Cerebellar nuclear complex (tissue), 1 donor: ENCODE results near the gene DDX6.
A peak's percentile ranks its signal among the peaks of the same experiment; 100 is the strongest.
"Not testable (repeated sequence)": the region's sequence is repeated elsewhere in the genome, so short reads cannot be mapped to it uniquely, and the experiment has no call there.

Source experiments
- DNase-seq, 2 experiments: peaks; one replicate each; lab custom pipeline; 2025; lab: John Stamatoyannopoulos, UW

The DDX6 gene, protein sequence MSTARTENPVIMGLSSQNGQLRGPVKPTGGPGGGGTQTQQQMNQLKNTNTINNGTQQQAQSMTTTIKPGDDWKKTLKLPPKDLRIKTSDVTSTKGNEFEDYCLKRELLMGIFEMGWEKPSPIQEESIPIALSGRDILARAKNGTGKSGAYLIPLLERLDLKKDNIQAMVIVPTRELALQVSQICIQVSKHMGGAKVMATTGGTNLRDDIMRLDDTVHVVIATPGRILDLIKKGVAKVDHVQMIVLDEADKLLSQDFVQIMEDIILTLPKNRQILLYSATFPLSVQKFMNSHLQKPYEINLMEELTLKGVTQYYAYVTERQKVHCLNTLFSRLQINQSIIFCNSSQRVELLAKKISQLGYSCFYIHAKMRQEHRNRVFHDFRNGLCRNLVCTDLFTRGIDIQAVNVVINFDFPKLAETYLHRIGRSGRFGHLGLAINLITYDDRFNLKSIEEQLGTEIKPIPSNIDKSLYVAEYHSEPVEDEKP

DNA sequence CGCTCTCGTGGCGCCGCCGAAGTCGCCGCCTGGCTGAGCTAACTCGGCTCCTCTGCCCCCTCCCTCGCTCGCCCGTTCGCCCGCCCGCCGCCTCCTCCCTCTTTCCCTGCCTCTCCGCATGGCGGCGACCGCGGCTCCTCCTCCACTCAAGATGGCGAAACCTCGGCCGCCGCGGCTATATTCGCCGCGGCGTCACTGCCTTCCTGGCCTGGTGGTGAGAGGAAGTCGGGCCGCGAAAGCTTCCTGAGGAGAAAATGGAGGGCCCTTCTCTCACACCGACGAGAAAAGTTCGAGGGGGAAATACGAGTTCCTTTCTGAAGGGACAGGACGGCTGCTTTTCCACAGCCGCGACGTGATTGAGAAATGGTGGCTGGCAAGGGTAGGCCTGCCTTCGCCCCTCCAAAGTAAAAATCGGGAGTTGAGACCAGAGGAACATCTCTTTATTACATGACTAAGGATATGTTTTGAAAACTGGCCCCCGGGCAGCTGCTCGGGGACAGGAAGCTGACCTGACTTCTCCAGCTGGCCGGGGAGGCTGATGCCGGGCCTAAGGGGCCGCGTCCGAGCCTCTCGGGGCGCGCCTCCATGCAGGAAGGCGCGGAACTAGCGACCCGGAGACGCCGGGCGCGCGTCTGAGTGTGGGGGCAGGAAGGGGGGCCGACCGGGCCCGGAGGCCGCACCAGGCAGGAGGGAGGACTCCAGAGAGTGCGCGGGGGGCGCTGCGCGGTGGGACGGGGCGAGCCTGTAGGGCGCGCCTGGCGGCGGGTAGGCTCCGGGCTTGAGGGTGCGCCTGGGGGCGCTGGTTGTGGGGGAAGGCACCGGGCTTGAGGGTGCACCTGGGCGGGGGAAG lies at the start of gene DDX6:
Gene DDX6, minus strand, starts transcription at position 54 of the 850 bp plus-strand sequence. CDS start 4,913 bp downstream, outside the sequence.
- peak in 1 of 2 experiments; percentile 65 for DNase-seq

DNA sequence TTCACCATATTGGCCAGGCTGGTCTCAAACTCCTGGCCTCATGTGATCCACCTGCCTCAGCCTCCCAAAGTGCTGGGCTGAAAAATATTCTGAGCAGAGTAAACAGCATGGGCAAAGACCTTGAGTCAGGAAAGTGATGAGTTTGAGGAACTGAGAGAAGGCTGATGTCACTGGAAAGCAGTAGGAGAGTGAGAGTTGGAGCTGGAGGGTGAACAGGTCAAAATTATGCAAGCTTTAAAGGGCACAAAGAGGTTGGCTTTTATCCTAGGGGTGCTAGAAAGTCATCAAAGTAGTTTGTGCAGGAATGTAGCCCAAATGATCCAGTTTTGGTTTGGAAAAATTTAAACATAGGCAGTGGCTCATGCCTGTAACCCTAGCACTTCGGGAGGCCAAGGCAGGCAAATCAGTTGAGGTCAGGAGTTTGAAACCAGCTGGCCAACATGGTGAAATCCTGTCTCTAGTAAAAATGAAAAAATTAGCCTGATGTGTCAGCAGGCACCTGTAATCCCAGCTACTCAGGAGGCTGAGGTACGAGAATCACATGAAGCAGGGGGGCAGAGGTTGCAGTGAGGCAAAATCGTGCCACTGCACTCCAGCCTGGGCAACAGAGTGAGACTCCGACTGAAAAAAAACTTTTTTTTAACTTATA lies 48.1 kb upstream of the DDX6 start:
- no peak for DNase-seq

DNA sequence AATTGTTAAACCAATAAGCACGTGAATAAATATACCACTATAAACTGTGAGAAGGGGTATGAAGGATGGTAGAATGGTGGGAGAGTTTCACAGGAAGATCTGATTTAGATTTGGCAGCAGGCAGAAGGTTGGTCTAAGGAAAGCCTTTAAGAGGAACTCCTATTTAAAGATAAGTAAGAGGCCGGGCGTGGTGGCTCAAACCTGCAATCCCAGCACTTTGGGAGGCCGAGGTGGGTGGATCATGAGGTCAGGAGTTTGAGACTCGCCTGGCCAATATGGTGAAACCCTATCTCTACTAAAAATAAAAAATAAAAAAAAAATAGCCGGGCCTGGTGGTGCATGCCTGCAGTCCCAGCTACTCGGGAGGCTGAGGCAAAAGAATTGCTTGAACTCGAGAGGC lies 46.9 kb upstream of the DDX6 start:
- DNase-seq = no peak

DNA sequence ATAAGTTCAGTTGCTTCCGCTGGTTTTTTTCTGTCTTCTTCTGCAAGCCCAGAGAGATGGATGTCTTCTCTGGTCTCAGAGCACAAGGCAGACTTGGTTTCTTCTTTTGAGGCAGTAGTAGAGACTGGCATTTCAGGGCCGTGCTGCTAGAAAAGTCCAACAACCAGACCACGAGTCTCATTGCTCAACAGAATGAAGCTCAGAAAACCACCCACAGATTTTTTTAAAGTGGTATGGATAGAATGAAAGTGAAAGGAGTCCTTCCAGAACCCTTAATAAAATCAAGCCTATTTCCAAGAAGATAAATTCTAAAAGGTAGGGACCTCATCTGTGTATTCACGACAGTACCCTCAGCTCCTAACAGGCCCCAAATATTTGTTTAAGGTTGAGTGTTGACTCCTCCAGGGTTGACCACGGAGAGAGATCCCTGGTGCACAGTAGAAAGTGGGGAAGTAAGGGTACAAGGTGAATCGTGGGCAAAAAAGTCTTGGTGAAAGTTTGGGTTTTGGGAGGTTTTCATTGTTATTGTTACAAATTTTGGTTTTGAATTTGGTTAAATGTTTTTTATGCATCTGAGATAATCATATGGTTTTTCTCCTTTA lies 43.6 kb upstream of the DDX6 start:
- no peak for DNase-seq

DNA sequence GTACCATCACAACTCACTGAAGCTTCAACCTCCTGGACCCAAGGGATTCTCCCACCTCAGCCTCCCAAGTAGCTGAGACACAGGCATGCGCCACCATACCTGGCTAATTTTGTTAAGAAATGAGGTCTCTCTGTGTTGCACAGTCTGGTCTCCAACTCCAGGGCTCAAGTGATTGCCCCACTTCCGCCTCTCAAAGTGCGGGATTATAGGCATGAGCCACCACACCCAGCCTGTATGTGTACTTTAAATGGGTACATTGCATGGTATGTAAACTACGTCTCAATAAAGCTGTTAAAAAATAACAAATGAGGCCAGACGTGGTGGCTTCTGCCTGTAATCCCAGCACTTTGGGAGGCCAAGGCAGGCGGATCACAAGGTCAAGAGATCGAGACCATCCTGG lies 36.2 kb upstream of the DDX6 start:
- DNase-seq = no peak

DNA sequence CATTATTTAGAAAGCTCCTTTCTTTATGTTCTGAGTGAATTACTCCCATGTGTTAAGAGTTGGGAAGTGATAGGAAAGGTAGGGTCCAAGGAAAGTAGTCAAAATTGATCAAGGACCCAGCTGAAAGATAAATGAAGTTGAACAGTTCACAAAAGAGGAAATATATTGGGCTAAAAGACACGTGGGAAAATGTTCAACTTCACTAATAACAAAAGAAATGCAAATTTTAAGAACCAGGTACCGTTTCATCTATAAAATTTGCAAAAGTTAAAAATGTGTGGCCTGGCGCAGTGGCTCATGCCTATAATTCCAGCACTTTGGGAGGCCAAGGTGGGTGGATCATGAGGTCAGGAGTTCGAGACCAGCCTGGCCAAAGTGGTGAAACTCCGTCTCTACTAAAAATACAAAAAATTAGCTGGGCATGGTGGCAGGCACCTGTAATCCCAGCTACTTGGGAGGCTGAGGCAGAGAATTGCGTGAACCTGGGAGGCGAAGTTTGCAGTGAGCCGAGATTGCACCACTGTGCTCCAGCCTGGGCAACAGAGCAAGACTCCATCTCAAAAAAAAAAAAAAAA lies 32.1 kb upstream of the DDX6 start:
- not testable (repeated sequence) for DNase-seq

DNA sequence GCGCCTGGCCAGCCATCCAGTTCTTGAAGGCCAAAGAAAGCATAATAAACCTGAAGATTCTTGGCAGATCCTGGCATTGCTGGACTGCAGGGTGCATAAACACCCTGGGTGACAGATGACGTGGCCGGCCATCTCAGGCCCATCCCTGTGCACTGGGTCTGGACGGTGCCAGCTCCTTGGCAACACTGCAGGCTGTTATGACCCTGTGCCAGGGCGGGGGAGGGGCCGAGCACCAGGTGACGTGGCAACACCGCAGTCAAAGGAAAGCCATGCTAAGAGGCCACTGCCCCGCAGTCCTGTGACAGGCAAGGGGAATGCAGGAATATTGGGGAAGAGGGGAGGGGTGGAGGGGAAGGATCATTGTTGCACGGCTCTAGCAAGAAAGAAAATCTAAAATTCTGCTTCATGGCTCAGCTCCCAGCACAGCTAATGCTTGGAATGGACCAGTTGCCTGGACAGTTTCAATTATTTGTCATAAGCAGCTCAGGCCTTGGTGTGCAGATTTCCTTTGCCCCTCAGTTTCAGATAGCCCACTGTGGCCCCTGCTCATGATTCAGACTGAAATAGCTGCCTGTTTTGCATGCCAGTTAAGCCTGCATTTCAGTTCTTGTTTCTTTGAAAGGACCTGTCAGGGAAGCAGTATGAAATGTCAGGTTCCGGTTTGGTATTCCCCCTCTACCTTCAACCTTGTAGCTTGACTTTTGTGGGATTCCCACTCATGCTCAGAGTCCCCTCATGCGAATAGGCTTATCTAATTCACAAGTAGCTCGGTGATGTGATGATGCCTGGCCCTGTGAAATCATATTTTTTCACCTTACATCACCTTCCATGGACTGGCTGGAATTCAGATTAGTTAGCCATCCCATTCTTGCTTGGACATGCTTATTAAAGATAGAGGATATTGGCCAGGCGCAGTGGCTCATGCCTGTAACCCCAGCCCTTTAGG lies 29.7 kb upstream of the DDX6 start:
- DNase-seq = peak; percentile 92 to 94

DNA sequence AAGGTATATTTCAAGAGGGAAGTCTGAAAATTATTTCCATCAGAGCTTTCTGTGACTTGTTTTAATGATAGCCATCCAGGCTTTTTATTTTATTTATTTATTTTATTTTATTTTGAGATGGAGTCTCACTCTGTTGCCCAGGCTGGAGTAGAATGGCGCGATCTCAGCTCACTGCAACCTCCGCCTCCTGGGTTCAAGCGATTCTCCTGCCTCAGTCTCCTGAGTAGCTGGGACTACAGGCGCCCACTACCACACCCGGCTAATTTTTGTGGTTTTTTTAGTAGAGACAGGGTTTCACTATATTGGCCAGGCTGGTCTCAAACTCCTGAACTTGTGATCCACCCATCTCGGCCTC lies 29.0 kb upstream of the DDX6 start:
- DNase-seq = not testable (repeated sequence)

DNA sequence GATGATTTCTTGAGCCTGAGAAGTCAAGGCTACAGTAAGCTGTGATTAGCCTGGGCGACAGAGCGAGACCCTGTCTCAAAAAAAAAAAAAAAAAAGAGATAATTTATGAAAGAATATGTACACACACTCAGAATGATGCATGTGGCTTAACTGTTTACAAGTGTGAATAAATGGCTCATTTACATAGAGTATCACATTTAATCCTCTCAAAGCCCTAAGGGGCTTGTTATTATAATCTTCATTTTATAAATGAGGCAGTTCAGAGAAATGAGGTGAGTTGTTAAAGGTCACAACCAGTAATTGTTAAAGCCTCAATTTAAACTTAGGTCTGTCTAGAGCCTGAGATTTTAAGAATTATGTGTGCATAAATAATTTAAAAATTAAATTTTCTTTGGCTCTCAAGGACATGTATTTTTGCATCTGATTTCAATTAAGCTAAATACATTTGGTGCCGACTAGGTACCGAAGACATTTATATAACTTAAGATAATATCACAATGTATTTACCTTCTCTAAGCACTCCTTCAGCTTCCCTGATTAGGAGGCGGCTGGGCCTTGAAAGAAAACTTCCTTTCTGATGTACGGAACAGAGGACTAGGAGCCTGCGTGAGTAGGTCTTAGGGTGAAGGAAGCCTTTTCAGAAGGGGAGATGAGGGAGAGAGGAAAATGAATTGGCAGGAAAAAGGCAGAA lies 28.5 kb upstream of the DDX6 start:
- DNase-seq = no peak

DNA sequence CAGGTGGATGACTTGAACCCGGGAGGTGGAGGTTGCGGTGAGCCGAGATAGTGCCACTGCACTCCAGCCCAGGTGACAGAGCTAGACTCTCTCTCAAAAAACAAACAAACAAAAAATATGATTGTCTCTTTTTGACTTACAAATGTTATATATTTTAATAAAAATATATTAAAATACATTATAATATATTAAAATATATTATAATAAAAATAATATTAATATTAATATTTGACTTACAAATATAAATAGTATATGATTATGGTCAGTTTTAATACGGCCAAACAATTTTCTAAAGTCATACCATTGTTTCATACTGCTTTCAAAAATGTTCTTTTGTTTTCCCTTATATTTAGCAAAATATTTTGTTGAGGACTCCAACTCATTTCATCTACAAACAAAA lies 27.2 kb upstream of the DDX6 start:
- no peak for DNase-seq

DNA sequence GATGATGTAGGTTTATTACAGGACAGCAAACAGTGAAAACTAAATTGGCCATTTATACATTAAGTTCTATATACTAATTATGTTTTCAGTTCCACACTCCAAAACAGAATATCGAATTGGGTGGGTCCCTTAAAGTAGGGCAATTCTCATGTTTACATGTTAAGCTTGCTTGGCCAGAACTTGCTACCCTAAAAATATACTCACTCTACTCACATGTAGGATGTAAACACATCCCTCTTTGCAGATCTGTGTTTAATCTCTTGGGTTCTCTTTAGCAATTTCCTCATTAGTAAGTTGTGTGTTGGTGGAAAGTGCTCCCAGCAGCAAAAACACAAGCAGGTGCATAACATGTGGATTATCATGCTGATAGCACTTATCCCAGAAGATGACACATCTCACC lies 22.6 kb upstream of the DDX6 start:
- DNase-seq = no peak

DNA sequence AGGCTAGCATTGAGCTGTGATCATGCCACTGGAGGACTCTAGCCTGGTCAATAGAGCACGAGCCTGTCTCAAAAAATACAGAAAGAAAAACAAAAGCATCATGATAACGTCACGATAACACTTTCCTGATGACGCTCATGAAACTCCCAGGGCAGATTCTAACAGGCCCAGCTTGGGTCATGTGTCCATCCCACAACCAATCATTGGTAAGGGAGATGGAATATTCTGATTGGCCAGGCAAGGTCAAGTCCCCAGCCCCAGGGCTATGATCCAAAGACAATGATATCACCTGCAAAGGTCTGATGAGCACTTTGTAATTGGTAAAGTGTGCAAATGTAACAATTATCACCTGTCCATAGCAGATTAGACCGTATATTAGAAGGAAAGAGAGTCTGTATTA lies 21.5 kb upstream of the DDX6 start:
- no peak for DNase-seq

DNA sequence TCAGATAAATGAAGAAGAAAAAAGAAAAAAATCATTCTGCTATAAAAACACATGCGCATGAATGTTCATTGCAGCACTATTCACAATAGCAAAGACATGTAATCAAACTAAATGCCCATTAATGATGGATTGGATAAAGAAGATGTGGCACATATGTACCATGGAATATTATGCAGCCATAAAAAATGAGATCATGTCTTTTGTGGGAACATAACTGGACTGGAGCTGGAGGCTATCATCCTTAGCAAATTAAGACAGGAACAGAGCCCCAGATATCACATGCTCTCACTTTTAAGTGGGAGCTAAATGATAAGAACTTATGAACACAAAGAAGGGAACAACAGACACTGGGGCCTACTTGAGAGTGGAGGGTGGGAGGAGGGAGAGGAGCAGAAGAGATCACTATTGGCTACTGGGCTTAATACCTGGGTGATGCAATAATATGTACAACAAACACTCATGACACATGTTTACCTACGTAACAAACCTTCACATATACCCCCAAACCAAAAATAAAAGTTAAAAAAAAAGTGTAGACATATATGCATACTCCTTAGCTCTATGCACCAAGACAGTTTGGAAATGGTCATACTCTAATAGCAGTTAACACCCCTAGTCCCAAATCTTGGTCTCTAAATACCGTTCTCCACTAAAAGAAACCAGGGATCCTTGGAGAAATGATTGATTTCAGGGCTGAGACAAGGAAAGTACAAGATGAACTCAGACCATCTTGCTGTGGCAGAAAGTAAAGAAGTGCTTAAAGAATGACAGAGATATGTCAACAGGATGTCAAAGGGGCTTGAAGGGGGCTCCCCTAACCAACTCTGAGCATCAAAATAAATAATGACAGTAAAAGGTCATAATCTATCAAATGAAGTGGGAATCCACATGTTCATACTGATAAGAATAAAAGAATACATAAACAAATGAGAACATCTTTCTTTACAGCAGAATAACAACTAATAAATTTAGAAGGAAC lies 17.1 kb upstream of the DDX6 start:
- no peak for DNase-seq

DNA sequence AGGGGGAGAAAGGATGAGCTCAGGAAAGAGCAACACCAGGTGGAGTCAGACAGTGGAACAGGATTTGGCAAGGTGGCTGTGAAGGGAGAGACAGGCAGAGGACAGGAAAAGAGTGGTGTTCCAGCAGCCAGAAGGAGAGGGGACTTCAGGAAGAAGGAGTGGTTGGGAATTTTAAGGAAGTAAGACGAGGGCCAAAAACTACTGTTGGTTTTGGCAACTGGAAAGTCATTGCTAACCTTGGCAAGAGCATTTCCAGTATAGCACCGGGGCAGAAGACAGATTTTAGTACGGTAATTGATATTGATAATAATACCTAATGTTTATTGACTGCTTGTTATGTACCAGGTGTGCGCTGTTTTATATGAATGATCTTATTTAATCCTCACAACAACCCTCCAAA lies 15.4 kb upstream of the DDX6 start:
- DNase-seq = no peak

DNA sequence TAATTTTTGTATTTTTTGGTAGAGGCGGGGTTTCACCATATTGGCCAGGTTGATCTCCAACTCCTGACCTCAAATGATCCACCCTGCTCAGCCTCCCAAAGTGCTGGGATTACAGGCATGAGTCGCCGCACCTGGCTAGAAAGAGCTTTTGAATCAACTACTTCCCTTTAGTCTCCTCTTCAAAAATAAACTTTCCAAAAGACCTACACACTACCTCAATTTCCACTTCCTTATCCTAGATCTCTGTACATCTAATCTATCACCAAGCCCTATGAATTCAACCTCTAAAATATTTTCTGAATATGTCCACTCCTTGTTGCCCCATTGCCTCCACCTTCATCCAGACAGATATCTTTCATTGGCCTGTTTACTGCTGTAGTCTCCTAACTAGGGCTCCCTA lies 13.1 kb upstream of the DDX6 start:
- DNase-seq = no peak

DNA sequence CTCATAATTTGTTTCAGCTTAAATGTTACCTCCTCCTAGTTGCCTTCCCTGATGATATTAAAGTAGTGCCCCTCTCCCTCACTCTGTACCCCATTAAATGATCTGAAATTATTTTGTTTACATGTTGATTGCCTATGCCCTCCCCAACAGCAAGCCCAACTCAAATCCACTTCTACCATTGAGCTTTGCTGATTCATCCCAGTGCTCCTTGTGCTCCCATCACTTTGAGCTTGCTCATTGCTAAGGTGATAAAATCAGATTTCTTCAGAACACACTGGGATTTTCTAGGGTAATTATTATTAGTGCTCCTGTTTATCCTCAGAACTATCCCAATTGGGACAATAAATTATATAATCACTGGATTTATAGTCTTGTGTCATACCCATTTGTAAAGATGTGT lies 8.4 kb upstream of the DDX6 start:
- no peak for DNase-seq

DNA sequence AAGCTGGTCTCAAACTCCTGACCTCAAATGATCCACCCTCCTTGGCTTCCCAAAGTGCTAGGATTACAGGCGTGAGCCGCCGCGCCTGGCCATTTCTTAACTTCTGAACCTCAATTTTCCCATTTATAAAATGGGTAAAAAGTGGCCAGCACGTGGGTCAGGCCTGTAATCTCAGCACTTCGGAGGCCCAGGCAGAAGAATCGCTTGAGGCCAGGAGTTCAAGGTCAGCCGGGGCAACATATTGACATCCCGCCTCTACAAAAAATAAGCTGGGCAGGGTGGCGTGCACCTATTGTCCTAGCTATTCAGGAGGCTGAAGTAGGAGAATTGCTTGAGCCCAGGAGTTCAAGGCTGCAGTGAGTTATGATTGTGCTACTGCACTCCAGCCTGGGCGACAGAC lies 6.5 kb upstream of the DDX6 start:
- DNase-seq = no peak

DNA sequence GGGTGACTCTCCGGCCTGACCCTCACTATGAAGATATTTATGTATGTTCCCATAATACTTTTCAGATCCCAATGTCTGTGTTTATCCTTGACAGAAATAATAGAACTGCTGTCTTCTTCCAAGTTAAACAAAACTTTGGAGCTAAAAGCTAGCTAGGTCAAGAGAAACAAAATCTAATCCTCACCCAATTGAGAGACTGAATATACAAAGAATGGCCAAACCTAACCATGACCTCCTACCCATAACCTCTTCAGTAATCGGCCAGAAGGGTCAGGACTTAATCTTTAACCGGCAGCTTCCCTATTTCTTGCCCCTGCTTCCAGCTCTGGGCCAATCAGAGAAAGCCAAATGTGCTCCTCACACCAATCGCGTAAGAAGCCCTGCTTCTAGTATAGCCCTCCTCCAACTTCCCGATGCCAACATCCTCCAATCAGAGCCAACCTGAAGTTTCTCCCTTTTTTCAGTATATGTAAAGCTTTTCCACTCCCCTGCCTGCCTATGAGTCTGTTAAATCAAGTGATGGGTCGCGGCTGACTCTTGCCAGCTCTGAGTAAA lies 1.7 kb upstream of the DDX6 start:
- peak; percentile 16 to 31 for DNase-seq
